CD4-positive, alpha-beta T cell treated with Interleukin-2 at 100 ng/mL for 4 hours (primary cell): ENCODE data around the gene GRIK5.

Source experiments
- DNase-seq: peaks from one replicate; pipeline ENCODE4 v3.0.0-alpha.2; 2020; ENCODE audit warnings: low spot score

GRIK5 gene

DNA sequence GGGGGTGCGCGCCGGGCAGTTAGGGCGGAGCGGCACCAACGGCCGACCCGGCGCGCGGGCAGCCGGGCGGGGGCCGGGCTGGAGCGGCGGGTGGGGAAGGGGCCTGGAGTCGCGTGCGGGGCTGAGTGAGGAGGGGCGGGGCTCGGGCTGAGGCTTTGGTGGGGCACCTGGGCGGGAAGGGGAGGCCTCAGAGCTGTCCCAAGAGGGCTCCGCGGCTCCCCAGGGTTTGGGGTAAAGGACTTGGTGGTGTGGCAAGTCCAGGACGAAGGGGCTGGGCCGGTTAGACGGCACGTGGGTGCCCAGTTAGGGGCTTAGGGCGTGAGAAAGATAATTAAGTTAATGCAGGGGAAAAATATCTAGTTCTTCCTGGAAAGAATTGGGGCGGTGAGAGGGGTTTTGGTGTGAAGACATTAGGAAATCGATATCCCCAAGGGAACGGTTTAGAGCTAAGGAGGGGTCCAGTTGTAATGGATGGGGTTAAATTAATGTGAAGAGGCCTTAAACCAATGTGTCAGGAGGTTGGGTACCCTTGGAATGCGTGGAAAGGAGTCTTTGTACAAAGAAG is 6.5 kb upstream of the GRIK5 start:
- peak; percentile 30 for DNase-seq

DNA sequence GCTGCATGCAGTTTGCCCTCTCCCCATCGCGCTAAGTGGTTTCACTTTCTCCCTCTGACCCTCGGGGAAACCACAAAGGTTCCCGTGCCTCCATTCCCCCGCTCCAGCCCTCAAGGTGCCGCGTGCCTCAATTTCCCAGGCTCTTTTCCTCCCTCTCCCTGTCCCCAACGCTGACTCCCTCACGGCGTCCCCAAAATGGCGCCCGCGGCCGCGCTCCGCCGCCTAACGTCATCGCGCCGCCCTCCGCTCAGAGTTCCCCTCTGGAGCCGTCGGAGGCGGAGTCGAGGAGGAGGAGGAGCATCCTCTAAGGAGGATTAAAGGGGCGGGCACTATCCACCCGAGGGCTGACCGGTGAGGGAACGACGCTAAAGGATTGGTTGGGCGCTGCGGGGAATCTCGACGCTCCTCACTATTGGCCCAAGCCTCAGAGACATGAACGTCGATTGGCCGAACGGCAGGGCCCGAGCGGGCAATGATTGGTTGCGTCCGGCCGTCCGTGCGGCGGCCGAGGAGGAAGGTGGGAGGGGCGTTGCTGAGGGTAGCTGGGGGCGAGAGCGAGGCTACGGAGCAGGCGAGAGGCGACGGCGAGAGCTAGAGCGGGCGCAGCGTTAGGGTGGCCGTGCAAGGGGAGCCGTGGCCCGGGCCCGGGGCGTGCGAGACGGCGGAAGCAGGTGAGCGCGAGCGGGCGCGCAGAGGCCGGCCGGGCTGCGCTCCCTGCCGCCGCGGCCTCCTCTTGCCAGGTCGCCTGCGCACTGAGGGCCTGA is 5.8 kb upstream of the GRIK5 start, which contains the start of gene ZNF574:
TSS of gene ZNF574 (plus strand) at position 551 of the 764 bp plus-strand sequence. CDS start 2,441 bp downstream, outside the sequence.
- DNase-seq: peak; percentile 99

DNA sequence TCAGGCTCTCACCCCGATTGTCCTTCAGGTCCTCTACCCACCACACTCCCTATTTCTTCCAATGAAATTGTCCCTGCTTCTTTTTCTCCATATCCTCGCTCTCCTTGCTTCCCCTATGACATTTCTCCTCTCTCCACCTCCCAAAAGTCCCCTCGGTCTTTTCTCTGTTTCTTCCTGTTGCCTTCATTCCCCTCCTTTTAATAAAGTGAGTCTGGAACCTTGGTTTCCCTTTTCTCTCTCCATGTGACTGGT is 5.3 kb upstream of the GRIK5 start:
- DNase-seq: no peak

DNA sequence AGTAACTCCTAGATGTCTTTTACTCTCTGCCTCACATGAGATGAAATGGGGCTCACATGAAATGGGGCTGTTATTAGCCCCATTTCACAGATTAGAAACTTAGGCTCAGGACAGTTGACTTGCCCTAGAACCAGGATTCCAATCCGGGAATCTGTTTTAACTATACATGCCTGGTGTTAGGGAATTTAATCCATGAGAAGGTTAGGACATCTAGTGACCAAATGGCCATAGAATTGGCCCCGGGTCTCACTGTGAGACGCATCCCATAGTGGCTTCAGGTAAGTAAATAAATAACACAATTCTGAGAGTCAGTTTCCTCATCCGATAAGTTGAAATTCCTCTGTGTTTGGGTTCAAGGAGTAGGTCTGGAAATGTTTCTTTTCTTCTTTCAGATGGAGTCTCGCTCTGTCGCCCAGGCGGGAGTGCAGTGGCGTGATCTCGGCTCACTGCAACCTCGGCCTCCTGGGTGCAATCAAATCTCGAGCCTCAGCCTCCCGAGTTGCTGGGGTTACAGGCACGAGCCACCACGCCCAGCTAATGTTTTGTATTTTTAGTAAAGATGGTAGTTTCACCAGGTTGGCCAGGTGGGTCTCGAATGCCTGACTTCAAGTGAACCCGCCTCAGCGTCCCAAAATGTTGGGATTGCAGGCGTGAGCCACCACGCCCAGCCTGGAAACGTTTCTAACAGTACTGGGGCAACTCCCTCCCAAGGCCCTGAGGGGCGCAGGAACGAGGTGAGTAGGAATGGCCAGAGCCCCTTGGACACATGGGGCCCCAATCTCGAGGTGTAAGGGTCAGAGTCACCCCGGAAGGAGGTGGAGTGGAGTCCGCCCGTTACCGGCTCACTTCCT is 4.7 kb upstream of the GRIK5 start:
- DNase-seq: no peak

DNA sequence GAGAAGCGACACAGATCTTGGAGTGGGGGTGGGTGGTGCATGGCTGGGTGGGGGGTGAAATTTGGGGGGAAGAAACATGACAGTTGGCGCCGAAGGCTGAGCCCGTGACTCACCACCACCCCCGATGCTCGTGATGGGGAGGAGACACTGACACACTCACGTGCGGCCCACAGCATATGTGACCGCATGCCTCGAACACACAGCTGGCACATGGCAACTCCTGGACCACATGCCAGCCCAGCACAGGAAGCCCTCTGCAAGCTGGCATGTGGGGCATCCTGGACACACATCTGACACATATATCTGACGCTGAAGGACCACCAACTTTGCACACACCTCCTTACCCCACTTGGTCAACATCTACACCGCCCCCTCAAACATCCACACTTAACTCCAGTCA is 1.2 kb upstream of the GRIK5 start:
- DNase-seq: no peak

DNA sequence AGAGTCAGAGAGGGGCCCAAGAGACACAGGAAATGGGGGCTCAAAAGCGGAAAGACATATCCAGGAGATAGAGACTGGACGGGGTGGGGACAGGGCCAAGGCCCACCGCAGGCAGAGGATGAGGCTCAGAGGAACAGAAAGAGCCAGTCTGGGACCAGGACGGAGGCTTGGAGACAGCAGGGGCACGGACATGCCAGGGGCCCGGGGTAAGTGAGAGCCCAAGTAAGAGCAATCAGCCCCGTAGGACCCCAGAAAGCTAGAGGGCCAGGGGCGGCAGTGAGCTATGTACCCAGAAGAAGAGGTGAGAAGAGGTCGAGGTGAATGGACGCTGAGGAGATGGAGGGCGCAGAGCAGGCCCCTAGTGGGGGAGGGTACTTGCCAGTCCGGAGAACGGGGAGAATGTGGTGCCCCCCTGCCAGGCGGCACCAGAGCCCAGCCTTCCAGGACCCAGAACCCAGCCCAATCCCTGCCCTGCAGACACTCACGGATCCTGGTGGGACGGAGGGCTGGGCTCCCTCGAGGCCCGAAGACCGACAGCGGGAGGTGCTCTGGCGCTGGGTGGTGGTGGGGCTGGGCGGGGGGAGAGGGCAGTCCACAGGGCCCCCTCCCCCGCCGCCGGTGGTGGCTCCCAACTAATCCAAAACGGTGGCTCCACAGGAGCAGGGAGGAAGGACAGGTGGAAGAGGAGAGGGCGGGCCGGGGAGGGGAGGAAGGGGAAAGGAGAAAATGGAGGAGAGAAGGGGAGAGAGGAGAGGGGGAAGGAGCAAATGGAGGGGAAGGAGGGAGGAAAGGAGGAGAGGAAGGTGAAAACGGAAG is 1.0 kb downstream of the GRIK5 start:
- no peak for DNase-seq

DNA sequence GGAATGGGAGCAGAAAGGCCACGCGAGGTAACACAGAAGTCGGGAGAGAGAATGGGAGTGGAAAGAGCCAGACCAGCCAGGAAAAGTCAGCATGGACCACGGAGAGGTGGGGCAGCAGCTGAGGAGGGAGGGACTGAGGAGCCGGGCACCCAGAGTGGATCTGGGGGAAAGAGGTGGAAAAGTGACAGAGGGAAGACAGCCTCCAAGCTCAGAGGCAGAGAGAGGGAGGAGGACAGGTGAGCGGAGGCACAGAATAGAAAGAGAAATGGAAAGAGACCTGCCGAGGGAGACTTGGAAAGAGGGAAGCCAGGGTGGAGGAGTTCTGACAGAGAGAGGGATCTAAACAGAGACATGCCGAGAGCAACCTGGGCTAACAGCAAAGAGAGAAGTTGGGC is 1.6 kb downstream of the GRIK5 start:
- no peak for DNase-seq

DNA sequence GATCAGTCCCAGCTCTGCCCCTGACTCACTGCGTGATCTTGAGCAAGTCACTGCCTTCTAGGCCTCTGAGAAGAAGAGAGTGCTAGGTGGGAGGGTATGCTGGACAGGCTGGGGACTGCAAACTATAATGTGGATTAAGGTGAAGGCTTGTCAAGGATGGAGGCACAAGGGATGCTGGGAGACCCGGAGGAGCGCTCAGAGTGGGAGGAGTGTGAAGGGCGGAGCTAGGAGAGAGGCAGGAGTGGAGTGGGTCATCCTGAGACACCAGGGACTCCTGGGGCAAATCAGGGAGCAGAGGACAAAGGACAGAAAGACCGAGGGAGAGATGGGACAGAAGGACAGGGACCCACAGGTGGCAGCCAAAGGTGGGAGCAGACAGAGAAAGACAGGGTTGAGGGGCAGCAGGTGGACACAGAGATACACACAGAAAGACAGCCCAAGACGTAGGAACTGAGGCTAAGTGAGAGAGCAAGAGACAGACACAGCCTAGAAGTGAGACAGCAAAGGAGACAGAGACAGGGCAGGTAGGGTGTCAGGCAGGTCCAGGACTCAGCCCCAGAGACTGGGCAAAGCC is 2.6 kb downstream of the GRIK5 start:
- no peak for DNase-seq

DNA sequence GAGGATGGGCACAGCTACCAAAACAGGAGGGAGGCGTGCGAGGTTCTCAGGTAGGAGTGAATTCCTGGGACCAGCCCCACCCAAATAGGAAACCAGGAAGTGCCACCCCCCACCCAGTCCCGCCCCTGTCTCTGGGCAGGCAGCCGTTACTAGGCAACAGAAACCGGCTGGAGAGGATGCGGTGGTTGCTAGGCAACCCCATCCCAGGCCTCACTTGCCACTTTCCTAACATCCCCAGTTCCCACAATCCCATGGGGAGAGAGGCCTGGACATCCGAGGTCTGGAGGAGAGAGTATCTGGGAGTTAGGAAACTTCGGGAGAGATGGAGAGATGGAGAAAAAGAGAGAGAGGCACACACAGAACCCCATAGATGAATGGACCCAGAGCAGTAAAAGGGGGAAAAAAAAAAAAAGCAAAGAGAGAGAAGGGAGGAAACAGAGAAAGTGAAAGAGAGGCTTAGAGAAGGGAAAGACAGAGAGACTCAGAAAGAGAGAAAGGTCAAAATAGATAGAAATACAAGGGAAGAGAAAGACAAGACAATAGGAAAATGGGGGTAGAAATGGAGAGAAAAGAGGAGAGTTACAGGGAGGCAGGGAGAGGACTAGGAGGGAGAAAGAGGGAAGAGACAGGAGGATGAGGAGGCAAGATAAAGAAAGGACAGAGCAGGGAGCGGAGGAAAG is 3.8 kb downstream of the GRIK5 start:
- DNase-seq: no peak

DNA sequence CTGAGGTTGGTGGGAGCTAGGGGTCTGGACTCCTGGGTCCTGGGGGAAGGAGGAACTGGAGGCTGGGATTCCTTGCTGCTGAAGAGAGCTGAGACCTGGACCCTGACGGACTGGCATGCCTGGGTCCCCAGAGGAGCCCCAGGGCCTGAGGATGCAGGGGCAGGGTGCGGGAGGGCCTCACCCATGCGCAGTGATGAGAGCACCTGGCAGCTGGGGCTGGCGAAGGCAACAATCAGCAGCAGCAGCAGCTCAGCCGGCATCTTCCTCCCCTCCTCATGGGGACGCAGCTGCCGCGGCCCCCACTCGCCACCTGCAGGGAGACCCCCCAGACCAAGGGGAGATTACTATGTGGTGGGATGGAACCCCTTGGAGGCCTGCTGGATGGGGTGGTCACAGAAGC is 4.5 kb downstream of the GRIK5 start:
- DNase-seq: no peak

DNA sequence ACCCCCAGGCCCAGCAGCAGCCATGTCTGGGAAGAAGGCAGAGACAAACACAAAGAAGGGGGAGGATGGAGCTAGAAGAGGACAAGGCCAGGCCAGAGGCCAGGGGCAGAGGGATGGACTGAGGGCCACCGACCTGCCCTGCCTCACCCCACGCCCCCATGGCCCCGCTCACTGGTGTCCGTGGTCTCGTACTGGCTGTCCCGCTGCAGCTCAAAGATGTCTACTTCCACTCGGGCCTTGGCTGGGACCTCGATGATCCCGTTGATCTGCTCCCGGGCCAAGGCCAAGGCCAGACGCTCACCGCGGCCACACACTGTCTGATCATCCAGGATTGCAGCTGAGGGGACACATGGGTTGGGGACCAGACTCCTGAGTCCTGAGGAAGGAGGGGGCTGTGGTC is 5.0 kb downstream of the GRIK5 start:
- DNase-seq: no peak

DNA sequence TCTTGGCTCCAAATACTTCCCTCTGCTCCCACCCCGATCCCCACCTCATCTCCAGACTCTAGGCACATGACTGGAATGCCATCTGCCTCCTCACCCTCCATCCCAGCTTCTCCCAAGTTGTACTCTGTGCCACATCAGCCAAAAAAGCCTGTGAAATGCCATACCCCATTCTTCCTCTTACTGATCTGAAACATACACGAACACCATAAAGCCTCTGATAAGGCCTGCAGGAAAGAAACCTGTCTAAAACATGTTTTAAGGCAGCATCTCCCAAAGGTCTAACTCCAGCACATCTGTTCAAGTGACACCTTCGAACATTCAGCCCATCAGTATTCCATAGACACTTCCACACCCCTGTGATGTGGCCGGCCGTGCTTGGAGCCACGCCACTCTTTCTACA is 5.6 kb downstream of the GRIK5 start:
- no peak for DNase-seq

DNA sequence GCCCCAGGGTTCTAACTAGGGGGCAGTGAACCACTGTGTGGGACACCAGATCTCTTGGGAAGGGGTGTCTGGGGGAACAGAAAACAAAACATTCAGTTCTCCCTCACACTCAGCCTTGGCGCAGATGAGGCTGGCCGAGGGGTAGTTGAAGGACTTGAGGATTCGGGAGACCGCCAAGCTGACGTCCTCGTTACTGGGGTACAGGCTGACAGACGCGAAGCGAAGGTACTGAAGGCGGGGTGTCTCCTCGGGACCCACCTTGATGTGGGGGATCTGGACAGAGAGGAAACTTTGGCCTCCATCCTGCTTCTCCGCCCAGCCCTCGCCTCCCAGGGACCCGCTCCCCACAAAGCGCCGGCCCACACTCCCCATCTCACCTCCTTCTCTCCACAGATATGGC is 7.6 kb downstream of the GRIK5 start:
- DNase-seq: no peak

DNA sequence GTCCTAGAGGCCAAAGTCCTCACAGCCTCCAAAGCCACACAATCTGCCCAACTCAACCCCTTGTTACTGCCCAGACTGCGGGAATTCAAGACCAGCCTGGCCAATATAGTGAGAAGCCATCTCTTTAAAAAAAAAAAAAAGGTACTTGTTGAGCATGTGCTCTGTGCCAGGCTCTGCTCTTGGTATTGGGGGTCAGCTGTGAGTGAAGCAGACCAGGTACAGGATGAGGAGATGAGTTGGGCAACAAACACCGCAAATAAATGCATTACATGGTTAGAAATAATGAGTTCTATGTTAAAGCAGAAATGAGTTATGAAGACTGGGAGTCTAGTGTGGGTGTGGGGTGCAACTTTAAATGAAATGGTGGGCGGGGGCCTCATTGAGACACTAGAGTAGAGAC is 9.9 kb downstream of the GRIK5 start:
- no peak for DNase-seq

DNA sequence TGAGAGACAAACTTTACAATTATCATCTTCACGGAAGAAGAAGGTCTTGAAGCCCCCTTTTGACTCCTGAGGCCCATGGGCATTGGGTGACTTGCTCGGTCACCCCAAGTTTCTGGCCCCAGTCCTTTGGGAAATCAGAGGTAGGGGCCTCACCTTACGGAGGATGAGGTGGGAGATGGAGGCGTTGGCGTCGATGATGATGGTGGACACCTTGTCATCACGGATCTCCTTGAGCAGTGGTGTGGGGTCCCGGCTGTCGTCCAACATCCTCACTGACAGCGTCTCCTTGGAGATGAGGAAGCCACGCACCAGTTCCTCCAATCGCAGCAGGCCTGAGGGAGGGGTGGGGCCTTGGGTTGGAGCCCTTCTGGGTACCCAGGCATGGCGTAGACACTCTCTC is 10.8 kb downstream of the GRIK5 start:
- DNase-seq: no peak

DNA sequence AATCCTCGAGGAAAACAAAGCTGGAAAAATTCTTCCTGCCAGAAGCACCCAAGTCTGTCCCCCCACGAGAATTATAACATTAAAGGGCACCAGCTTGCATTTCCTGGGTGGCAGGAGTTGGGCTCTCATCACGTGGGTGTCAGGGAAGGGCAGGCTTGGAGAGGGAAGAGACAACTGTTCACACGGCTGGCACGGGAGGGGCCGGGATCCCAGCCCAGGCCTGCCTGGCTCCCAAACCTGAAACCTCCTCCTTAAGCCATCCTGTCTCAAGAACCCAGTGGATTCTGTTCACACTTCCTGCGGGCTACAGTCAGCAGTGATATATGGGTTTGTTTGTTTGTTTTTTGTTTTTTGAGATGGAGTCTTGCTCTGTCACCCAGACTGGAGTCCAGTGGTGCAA is 12.2 kb downstream of the GRIK5 start:
- DNase-seq: no peak

DNA sequence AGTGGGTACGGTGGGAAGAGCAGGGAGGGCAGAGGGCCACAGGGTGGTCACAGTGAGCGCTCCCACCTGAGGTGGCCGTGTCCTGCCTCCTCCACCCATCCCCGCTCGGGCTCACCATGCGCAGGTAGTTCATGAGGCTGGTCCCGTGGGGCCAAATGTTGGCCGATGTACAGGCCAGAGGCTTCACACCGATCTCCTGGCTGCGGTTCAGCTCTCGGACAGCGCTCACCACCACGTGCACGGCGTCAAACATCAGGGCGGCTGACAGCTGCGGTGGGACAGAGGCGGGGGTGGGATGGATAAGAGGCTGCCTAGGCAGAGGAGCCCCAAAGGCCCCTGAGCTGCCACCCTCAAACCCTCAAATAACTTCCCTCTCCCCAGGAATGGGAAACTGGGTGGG is 15.8 kb downstream of the GRIK5 start:
- DNase-seq: no peak

DNA sequence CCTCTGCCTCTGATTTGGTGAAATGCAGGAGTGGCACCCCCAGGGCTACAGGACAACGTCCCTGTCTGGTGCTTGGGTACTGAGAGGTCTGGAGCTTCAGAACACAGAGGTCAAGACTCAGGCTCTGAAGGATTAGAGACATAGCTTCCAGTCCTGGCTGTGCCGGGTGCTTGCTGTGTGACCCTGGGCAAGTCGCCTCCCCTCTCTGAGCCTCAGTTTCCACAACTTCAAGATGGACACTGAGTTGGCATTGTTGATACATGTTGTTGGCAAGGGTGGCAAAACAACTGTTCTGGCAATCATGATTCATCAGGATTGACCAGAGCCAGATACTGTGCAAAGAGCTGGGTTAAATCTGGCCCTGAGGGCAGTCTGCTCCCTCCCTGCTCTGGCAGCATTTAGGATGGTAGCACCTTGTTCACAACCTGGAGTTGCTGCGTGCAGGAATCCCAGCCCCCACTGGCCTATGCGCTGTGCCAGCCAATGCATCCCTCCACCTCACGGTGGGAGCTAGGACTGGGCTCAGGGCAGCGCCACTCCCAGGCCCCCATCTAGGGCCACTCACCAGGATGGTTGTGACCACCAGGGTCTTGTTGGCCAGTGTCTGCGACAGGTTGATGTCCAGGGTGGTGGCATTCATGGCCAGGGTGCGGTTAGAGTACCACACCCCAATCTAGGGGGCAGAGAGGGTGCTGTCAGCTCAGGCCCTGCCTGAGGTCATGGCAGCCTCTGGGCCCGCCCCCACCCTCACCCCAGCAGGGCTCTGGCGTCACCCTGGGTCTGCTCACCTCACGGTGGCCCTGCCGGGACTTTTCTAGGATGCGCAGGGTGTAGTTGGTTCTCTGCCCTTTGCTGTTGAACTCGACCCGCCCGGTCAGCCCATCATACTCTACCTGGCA is 16.7 kb downstream of the GRIK5 start:
- no peak for DNase-seq

DNA sequence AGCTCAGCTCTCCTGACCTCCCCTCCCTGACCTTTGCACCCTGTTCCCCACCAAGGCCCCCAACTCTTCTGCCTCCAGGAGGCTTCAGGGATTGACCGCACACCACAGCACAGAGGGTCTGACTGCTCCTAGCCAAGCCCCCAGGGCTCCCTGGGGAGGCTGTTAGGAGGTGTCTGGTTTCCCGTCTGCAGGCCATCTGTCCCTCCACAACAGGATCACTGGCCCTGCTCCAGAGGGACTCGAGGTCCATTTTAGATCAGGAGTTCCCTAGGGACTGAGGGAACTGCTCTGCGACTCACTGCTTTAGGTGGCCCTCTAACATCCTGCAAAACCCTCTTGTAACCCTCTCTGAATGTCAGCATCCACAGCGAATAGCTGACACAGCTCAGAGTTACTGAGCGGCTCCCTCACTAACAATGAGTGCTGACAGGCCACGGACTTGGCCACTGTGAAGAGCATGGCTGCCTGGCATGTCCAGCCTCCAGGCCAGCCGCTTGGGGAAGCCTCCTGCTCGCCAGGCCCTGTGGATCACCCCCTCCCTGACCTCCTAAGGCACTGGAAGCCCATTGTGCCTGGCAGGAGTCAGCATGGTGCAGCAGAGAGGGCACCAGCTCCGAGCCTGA is 17.7 kb downstream of the GRIK5 start:
- no peak for DNase-seq
